Erythroblast (primary cell): ENCODE measurements around the gene TNS1.

ENCODE experiments used
- DNase-seq, 2 experiments: peaks; one replicate each; lab custom pipeline; 2025; lab: John Stamatoyannopoulos, UW
- GATA1 ChIP-seq: IDR thresholded peaks from 2 replicates; pipeline ENCODE4 v1.6.1; 2011; ENCODE audit warnings: low read depth, mild to moderate bottlenecking, control low read depth, low read length, moderate library complexity
- POLR2A ChIP-seq: IDR thresholded peaks from 2 replicates; pipeline ENCODE4 v1.6.1; 2011; ENCODE audit warnings: mild to moderate bottlenecking, low read length

TNS1 gene

GRCh38 chr2:217942731-217943335, 60.0 kb downstream of the TNS1 start:
- DNase-seq, result no peak
- TF ChIP-seq POLR2A (no peak), GATA1 (no peak)

- TF ChIP-seq POLR2A, result no peak
- no peak for TF ChIP-seq GATA1
Measured at GRCh38 chr2:217941886-217942728, 60.7 kb downstream of the TNS1 start.

GRCh38 chr2:217941339-217941738, 61.5 kb downstream of the TNS1 start:
- no peak for DNase-seq
- TF ChIP-seq POLR2A (no peak), GATA1 (no peak)

More at GRCh38 chr2:217941886-217942728, 60.7 kb downstream of the TNS1 start:
- no peak for DNase-seq

- DNase-seq, result no peak
- TF ChIP-seq POLR2A, result no peak
- no peak for TF ChIP-seq GATA1
Measured at GRCh38 chr2:217940261-217941220, 62.3 kb downstream of the TNS1 start.

- no peak for TF ChIP-seq GATA1
- TF ChIP-seq POLR2A, result no peak
- DNase-seq, result no peak
Measured at GRCh38 chr2:217939629-217940245, 63.1 kb downstream of the TNS1 start.

- DNase-seq, result no peak
- no peak for TF ChIP-seq GATA1
- no peak for TF ChIP-seq POLR2A
Measured at GRCh38 chr2:217939220-217939619, 63.6 kb downstream of the TNS1 start.

GRCh38 chr2:217938036-217938435, 64.8 kb downstream of the TNS1 start:
- no peak for DNase-seq
- TF ChIP-seq POLR2A (no peak), GATA1 (no peak)

GRCh38 chr2:217937446-217937845, 65.3 kb downstream of the TNS1 start:
- no peak for TF ChIP-seq POLR2A
- no peak for TF ChIP-seq GATA1
- no peak for DNase-seq

- no peak for DNase-seq
- no peak for TF ChIP-seq POLR2A
- no peak for TF ChIP-seq GATA1
Measured at GRCh38 chr2:217936952-217937351, 65.8 kb downstream of the TNS1 start.

- no peak for DNase-seq
- TF ChIP-seq POLR2A (no peak), GATA1 (no peak)
Measured at GRCh38 chr2:217935901-217936684, 66.7 kb downstream of the TNS1 start.

- no peak for DNase-seq
- TF ChIP-seq POLR2A (no peak), GATA1 (no peak)
Measured at GRCh38 chr2:217935235-217935879, 67.4 kb downstream of the TNS1 start.
